ENCODE measurements around the gene KLHL9.
A peak's percentile ranks its signal among the peaks of the same experiment; 100 is the strongest.

The KLHL9 gene

DNA sequence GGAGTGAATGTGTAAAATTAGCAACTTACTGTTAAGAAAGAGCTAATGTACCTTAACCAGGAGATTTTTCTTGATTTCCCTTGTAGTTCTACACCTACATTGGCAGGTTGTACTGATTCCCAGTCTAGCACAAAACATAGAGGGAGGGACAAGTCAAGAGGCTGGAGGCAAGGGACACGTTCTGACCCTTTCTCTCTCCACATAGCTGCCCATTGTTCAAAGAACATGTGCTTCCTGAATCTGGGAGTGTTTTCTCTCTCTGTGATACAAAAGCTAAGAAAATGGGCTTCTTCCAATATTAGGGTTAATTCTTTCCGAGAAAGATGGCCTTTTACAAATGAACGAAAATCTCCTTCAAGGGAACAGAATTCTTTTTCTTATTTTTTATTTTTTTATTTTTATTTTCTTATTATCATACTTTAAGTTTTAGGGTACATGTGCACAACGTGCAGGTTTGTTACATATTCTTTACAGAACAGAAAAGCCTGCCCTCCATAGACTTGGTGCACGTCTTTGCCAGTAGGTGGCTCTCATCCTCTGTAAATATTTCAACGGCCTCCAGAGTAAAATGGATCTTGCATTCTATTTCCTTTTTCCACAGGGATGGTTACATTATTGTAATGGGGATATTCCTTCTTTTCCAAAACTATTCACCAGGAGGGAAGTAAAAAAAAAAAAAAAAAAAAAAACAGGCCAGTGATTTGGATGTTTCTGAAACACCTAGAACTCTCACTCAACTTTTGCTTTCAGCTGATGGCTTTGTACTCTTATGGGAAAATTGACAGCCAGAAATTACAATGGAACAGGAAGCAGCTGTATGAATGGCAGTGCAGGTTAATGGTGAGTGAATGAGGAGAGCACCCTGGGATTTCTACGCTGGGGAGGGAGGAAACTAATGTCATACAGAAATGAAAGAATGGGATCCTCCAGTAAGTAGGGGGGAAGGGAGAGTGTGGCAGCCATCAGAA, 17.0 kb downstream of the KLHL9 start:
- DNase-seq (ENCODE audit: low read depth) = no peak

DNA sequence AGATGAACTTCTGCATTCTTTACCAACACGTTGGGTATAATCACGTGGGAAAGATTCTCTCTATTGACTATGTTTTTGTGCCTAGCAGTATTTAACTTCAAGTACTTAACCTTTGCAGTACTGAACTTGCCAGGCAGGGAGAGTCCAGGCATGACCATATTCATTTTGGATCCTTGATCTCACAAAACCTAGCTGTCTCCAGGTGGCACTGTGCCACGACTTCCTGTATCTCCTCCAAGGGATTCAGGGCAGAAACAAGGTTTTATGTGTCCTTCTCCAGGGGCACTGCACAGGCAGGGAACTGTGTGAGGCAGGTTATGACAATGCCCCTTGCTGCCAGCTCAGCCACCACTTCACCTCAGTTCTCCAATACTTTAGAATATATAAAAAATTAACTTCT, 18.3 kb downstream of the KLHL9 start:
- DNase-seq (ENCODE audit: low read depth) = no peak

DNA sequence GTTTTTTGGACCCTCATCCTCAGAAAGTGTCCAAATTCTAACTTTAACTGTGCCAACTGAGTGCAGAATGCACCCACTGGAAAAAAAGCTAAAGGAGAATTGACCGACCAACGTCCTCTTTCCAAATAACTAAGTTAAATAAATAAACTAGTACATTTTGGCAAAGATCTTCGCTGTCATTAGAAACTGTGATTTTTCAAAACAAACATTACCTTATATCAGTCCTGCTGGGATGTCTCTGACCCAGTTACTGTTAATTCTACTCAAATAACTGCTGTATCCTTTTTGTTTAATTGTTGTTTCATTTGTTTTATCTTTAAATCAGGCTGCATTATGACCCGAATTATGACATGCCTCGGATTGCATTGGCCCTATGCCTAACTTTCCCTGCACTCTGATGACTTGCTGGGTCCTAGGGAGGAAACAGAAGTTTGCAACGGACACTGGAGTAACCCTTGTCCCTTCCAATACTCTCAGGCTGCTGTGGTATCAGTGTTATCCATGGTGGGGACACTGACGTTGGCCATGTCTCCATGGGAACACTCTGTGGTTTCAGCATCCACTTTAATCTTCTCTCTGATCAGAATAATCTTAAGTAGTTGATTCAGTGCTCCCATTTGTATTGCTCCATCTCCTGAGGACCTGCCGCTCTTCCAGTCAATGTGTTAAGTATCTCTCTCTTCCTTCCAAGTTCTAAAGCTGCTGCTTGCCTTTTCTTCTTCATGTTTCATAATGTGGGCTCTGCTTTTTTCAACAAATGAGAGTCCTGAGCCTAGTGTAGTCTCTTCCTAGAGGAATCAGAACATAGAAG, 19.0 kb downstream of the KLHL9 start:
- DNase-seq (ENCODE audit: low read depth) = no peak

DNA sequence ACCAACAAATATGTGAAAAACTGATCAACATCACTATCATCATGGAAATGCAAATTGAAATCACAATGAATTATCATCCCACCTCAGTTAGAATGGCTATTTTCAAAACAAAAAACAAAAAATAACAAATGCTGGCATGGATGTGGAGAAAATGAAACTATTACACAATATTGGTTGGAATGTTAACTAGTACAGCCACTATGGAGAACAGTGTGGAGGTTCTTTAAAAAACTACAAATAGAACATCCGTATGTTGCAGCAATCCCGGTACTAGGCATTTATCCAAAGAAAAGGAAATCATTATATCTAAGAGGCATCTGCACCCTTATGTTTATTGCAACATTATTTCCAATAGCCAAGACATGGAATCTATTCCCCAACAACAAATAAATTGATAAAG, 21.1 kb downstream of the KLHL9 start:
- DNase-seq (ENCODE audit: low read depth) = no peak

DNA sequence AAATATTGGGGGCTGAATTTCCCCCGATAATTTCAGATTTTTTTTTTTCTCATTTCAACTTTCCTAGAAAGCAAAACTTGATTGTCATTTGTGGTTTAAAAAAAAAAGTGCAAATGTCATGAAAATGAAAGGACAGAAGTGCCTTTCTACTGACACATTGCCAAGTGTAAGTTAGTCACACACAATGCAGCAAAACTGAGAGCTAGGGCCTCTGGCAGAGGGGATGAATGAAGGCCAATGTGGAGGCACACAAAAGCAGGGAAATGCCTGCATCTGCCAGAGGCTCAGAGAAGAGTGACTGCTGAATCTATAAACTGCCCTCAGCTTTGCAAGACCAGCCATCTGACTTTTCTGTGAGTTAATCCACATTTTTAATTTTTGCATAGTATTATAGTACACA, 23.3 kb downstream of the KLHL9 start:
- no peak for DNase-seq (ENCODE audit: low read depth)

DNA sequence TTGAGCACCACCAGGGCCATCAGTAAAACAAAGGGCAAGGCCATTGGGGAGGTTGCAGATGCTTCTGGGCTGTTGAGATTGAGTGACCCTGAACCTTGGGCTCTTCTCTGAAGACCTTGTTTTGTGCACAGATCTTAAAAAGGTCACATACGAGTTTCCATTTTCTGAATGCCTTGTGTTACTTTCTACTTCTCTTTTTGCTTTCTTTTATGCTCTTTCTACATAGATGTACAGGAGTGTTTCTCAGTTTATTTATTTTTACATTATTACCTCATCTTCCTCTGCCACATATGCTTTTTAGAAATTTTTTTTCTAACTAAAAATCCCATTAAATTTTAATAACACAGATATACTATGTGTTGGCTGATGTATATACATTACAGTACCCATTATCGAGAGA, 30.0 kb downstream of the KLHL9 start, which contains the start of gene IFNA5:
Gene IFNA5, minus strand, starts transcription at position 101 of the 400 bp plus-strand sequence. Its CDS starts 57 bp downstream, at position 44.
- no peak for DNase-seq (ENCODE audit: low read depth)

DNA sequence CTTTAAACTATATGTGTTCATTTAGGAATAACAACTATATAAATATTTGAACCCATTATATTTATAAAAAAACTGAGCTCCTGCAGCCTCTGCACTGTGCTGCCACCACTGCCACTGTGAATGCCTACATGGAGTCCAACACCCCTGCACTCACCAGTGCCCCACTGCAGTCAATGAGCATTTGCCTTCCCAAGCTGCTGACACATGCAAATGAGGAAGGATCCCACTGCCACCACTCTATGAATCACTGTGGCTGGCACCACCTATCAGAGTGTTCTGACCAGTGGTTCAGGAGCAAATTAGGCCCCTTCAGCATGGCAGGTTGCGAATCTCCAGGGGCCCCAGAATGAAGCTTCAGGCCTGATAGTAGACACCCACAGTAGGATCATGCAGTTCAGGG, 39.2 kb downstream of the KLHL9 start:
- no peak for DNase-seq (ENCODE audit: low read depth)

DNA sequence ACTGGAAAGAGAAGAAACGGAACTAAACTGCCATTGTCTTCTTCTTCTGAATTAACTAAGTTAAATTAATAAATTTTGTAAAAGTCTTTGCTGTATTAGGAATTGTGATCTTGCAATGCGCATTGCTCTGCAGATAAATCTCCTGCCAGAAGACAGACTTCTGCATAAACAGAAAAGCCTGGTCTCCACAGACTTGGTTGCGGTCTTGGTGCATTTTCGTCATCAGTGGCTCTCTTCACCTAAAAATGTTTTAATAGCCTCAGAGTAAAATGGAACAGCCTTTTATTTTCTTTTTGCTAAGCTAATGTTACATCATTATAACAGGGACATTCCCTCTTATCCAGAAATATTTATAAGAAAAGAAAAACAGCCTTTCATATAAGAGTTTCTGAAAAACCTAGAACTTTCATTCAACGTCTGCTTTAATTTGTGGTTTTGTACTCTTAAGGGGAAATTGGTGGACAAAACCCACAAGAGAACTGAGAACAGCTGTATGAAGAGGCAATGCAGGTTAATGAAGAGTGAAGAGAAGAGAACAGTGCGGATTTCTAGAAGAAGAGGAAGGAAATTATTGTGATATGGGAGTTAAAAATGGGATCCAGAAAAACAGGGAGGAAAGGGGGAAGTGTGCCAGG, 40.2 kb downstream of the KLHL9 start:
- no peak for DNase-seq (ENCODE audit: low read depth)

DNA sequence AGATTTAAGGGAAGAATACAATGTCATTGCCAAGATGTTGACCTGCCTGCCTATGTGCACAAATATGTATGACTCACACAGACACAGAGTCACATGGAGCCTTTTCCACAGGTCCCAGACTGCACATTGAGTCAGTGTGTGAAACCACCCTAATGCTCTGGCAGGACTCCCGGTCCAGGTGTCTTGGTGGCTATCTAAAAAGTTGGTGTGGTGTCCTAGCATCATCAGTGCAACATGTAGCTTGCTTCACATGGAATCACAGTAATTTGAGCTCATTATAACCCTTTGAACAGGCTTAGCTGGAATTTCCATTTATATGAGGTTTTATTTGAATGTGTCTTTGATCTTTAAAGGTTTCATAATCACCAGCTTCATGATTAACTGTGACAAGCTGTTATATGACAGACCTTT, 40.8 kb downstream of the KLHL9 start:
- DNase-seq (ENCODE audit: low read depth) = peak; percentile 46

DNA sequence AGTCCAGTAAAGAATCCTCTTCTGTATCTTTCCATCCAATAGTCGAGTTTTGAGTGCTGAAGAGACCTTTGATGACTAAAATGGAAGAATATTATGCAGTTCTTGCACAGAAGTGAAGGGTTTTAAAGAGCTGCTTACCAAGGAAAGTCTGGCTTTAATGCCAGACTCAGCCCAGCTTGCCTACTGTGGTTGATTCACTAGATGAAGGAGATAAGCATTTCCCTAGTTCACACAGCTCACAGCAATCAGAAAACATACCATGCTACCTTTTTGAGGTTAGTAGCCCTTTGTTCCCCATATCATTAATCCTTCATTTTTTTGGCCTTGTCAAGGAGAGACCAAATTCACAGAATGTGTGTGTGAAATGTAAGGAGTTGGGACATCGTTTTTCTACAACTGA, 45.4 kb downstream of the KLHL9 start:
- DNase-seq (ENCODE audit: low read depth) = no peak

DNA sequence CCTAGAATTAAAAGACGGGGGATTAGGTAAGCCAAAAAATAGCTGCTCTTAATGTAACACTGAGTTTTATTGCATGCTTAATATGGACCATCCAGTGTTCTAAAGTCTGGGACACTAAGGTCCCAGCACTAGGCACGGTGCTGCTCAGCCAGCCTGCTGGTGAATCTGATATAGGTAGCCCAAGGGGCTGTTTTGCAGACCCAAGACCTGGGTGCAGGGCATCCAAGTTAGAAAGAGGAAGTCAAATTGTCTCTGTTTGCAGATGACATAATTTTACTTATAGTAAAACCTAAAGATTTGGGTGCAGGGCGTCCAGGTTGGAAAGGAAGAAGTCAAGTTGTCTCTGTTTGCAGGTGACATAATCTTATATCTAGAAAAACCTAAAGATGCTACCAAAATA, 47.9 kb downstream of the KLHL9 start:
- DNase-seq (ENCODE audit: low read depth) = no peak

DNA sequence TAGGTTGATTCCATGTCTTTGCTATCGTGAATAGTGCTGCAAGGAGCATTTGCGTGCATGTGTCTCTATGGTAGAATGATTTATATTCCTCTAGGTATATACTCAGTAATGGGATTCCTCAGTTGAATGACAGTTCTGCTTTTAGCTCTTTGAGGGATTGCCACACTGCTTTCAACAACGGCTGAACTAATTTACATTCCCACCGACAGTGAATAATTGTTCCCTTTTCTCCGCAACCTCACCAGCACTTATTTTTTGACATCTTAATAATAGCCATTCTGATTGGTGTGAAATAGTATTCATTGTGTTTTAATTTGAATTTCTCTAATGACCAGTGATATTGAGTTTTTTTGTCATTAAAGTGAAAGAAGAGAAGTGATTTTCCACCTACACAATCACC, 48.5 kb downstream of the KLHL9 start:
- DNase-seq (ENCODE audit: low read depth) = no peak

DNA sequence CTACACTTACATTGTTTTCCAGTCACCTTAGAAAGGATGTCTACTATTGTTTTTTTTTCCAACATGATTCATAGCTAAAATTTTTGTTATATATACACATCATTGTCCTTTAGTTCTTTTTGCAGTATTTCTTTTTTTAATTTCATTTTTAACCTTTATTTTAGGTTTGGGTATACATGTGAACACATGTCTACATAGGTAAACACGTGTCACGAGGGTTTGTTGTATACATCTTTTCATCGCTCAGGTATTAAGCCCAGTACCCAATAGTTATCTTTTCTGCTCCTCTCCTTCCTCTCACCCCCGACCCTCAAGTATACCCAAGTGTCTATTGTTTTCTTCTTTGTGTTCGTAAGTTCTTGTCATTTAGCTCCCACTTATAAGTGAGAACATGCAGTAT, 49.1 kb downstream of the KLHL9 start:
- DNase-seq (ENCODE audit: low read depth) = no peak

DNA sequence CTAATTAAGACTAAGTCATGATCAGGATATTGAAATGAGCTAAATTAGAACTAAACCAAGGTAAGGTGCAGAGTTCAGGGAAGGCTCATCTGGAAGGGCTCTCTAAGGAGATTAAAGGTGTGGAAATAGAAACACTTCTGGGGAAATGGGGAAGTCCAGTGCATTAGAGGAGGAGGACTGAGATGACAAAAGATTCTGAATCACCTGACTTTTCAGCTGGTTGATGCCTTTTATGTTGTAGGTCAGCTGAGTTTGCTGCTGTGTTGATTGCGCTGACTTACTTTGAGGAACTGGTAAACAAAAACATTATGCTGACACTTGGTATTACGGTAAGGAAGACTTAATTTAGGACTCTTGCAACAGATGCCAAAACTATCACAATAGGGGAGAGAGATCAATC, 53.9 kb downstream of the KLHL9 start:
- no peak for DNase-seq (ENCODE audit: low read depth)
